ENCODE results near the gene LLGL1. TPM values are rescaled to one million over a fixed set of nuclear protein-coding genes. Genes with fewer than 3 reads are reported as not detected.

The LLGL1 gene
- total RNA-seq, 6 experiments from 2014 or later: 38.0 to 50.8 (median 41.0) TPM

- Mint-ChIP-seq H3K27ac (peak overlapping the region; percentile 69), H3K4me1 (ENCODE audit: low read depth) (peaks cover 15% of the 10 kb centered on the region), H3K36me3 (ENCODE audit: low read depth) (peaks cover 22% of the 10 kb centered on the region), H3K9me3 (no peaks in the 10 kb centered on the region), H3K4me3 (no peak overlapping the region), H3K27me3 (ENCODE audit: insufficient read depth) (peaks cover 10% of the 10 kb centered on the region)
- DNase-seq: no peak
- no peak for TF ChIP-seq CTCF (IDR thresholded peaks at IDR 0.05)
Observed at GRCh38 chr17:18245038-18245776, 19.8 kb downstream of the LLGL1 start.

- Mint-ChIP-seq H3K4me3 (no peak overlapping the region; the same call in 1 of the 2 replicates), H3K36me3 (ENCODE audit: low read depth) (peaks cover 30% of the 10 kb centered on the region), H3K9me3 (no peaks in the 10 kb centered on the region), H3K27me3 (ENCODE audit: insufficient read depth) (peaks cover 10% of the 10 kb centered on the region), H3K27ac (no peak overlapping the region), H3K4me1 (ENCODE audit: low read depth) (peaks cover 15% of the 10 kb centered on the region)
- DNase-seq: no peak
- no peak for TF ChIP-seq CTCF (IDR thresholded peaks at IDR 0.05)
Observed at GRCh38 chr17:18246109-18246725, 20.8 kb downstream of the LLGL1 start.

- DNase-seq: peak; percentile 24
- peak overlapping the region; percentile 26 for H3K27ac Mint-ChIP-seq
- H3K27me3 Mint-ChIP-seq (ENCODE audit: insufficient read depth): peaks cover 10% of the 10 kb centered on the region
- no peaks in the 10 kb centered on the region for H3K9me3 Mint-ChIP-seq
- H3K4me1 Mint-ChIP-seq (ENCODE audit: low read depth): peaks cover 15% of the 10 kb centered on the region
- H3K4me3 Mint-ChIP-seq: no peak overlapping the region; the same call in 1 of the 2 replicates
- TF ChIP-seq CTCF (IDR thresholded peaks at IDR 0.05): no peak
- H3K36me3 Mint-ChIP-seq (ENCODE audit: low read depth): peaks cover 34% of the 10 kb centered on the region
Observed at GRCh38 chr17:18246880-18247612, 21.6 kb downstream of the LLGL1 start.

- H3K9me3 Mint-ChIP-seq: no peaks in the 10 kb centered on the region
- H3K4me3 Mint-ChIP-seq: no peak overlapping the region
- no peak for DNase-seq
- peaks cover 10% of the 10 kb centered on the region for H3K27me3 Mint-ChIP-seq (ENCODE audit: insufficient read depth)
- H3K4me1 Mint-ChIP-seq (ENCODE audit: low read depth): peaks cover 15% of the 10 kb centered on the region
- H3K36me3 Mint-ChIP-seq (ENCODE audit: low read depth): peaks cover 34% of the 10 kb centered on the region
- peak overlapping the region; percentile 26; the same call in 1 of the 2 replicates for H3K27ac Mint-ChIP-seq
- TF ChIP-seq CTCF (IDR thresholded peaks at IDR 0.05): no peak
Observed at GRCh38 chr17:18247613-18248001, 22.2 kb downstream of the LLGL1 start.

GRCh38 chr17:18248300-18248731 is 22.9 kb downstream of the LLGL1 start:
- Mint-ChIP-seq H3K27me3 (ENCODE audit: insufficient read depth) (peaks cover 10% of the 10 kb centered on the region), H3K36me3 (ENCODE audit: low read depth) (peaks cover 34% of the 10 kb centered on the region), H3K27ac (peak overlapping the region; percentile 42), H3K9me3 (no peaks in the 10 kb centered on the region), H3K4me3 (no peak overlapping the region), H3K4me1 (ENCODE audit: low read depth) (peaks cover 15% of the 10 kb centered on the region)
- TF ChIP-seq CTCF (IDR thresholded peaks at IDR 0.05): peak; percentile 83
- DNase-seq: peak; percentile 69

Measured in HFFc6 (cell line).